Retinal pigment epithelial cell (primary cell): Measurements from ENCODE around the gene TVP23A.

ENCODE experiments used
- DNase-seq: peaks from one replicate; pipeline ENCODE4 v3.0.0-alpha.2; 2010; ENCODE audit warnings: low read depth
- H3K4me3 ChIP-seq: 2 replicates; pipeline ENCODE4 v1.5.1; 2011; ENCODE audit warnings: mild to moderate bottlenecking, low read length, control low read depth, moderate library complexity
- CTCF ChIP-seq: conservative IDR thresholded peaks from 2 replicates; pipeline ENCODE4 v1.5.1; 2011; ENCODE audit warnings: low read depth, low read length, control low read depth, inconsistent platforms

The TVP23A gene

GRCh38 chr16:10828851-10829366 lies 10.3 kb upstream of the TVP23A start:
- no peak overlapping the region for H3K4me3 ChIP-seq
- TF ChIP-seq CTCF, result no peak
- peak; percentile 80 for DNase-seq

GRCh38 chr16:10827691-10828341 lies 9.2 kb upstream of the TVP23A start:
- DNase-seq, result peak; percentile 60
- H3K4me3 ChIP-seq, result no peak overlapping the region
- no peak for TF ChIP-seq CTCF

GRCh38 chr16:10824111-10824893 lies 5.7 kb upstream of the TVP23A start:
- no peak overlapping the region for H3K4me3 ChIP-seq
- TF ChIP-seq CTCF, result no peak
- DNase-seq, result no peak

GRCh38 chr16:10822702-10823101 lies 4.1 kb upstream of the TVP23A start:
- DNase-seq, result no peak
- H3K4me3 ChIP-seq, result no peak overlapping the region
- no peak for TF ChIP-seq CTCF

GRCh38 chr16:10820546-10820945 lies 2.0 kb upstream of the TVP23A start:
- TF ChIP-seq CTCF, result no peak
- no peak overlapping the region for H3K4me3 ChIP-seq
- DNase-seq, result no peak

- H3K4me3 ChIP-seq, result no peak overlapping the region
- TF ChIP-seq CTCF, result no peak
- no peak for DNase-seq
Measured at GRCh38 chr16:10817514-10817913, 1.1 kb downstream of the TVP23A start.

- no peak for TF ChIP-seq CTCF
- DNase-seq, result no peak
- no peak overlapping the region for H3K4me3 ChIP-seq
Measured at GRCh38 chr16:10813099-10813455, 5.5 kb downstream of the TVP23A start.
